HG03565 (cell line): ENCODE measurements around the gene ADCY3.
A peak's percentile ranks its signal among the peaks of the same experiment; 100 is the strongest.

Experiments
- ATAC-seq: cut with Tn5 transposase; IDR thresholded peaks from one replicate; pipeline ENCODE4 v1.9.1; 2021; ENCODE audit warnings: mild to moderate bottlenecking, moderate library complexity; ENCODE audit not compliant: unreplicated experiment

Gene ADCY3

GRCh38 chr2:24926220-24926601, 6.2 kb upstream of the ADCY3 start:
- ATAC-seq: no peak

- ATAC-seq: no peak
Measured at GRCh38 chr2:24925815-24926214, 5.8 kb upstream of the ADCY3 start.

- no peak for ATAC-seq
Measured at GRCh38 chr2:24924732-24925131, 4.7 kb upstream of the ADCY3 start.

- no peak for ATAC-seq
Measured at GRCh38 chr2:24924266-24924665, 4.2 kb upstream of the ADCY3 start.

GRCh38 chr2:24923106-24923505, 3.1 kb upstream of the ADCY3 start:
- ATAC-seq: no peak

GRCh38 chr2:24922556-24922955, 2.5 kb upstream of the ADCY3 start:
- no peak for ATAC-seq

GRCh38 chr2:24920809-24921441, 888 bp upstream of the ADCY3 start:
- ATAC-seq: no peak

- peak; percentile 17 for ATAC-seq
Measured at GRCh38 chr2:24919506-24920097, 435 bp downstream of the ADCY3 start.

- ATAC-seq: no peak
Measured at GRCh38 chr2:24919037-24919505, 966 bp downstream of the ADCY3 start.

- no peak for ATAC-seq
Measured at GRCh38 chr2:24918326-24919036, 1.6 kb downstream of the ADCY3 start.

GRCh38 chr2:24917731-24918325, 2.2 kb downstream of the ADCY3 start:
- ATAC-seq: no peak

- no peak for ATAC-seq
Measured at GRCh38 chr2:24917086-24917485, 3.0 kb downstream of the ADCY3 start.

- no peak for ATAC-seq
Measured at GRCh38 chr2:24915796-24916195, 4.2 kb downstream of the ADCY3 start.

GRCh38 chr2:24915175-24915574, 4.9 kb downstream of the ADCY3 start:
- ATAC-seq: no peak

- no peak for ATAC-seq
Measured at GRCh38 chr2:24914713-24915112, 5.3 kb downstream of the ADCY3 start.

GRCh38 chr2:24913911-24914310, 6.1 kb downstream of the ADCY3 start:
- no peak for ATAC-seq

- ATAC-seq: no peak
Measured at GRCh38 chr2:24912986-24913385, 7.1 kb downstream of the ADCY3 start.

GRCh38 chr2:24912523-24912922, 7.5 kb downstream of the ADCY3 start:
- ATAC-seq: no peak

- ATAC-seq: no peak
Measured at GRCh38 chr2:24910245-24910644, 9.8 kb downstream of the ADCY3 start.

GRCh38 chr2:24909555-24910177, 10.4 kb downstream of the ADCY3 start:
- no peak for ATAC-seq

- no peak for ATAC-seq
Measured at GRCh38 chr2:24908461-24908901, 11.6 kb downstream of the ADCY3 start.
